SU-DHL-6 (cell line): ENCODE results near the gene S100A1.
"Not testable (repeated sequence)": the region's sequence is repeated elsewhere in the genome, so short reads cannot be mapped to it uniquely, and the experiment has no call there.

ENCODE experiments used
- H2AFZ ChIP-seq: fragments of 200-600 bp; sonication (generic); 2 replicates; pipeline ENCODE4 v1.6.1; 2014; ENCODE audit warnings: low read depth, mild to moderate bottlenecking, moderate library complexity, mixed read lengths, antibody characterized with exemption, low read length; ENCODE audit not compliant: severe bottlenecking
- H3F3A ChIP-seq: fragments of 200-600 bp; shearing (Covaris generic); 2 replicates; pipeline ENCODE4 v1.6.0; 2016; ENCODE audit warnings: antibody characterized with exemption, mild to moderate bottlenecking; ENCODE audit not compliant: insufficient read depth
- H3K27ac ChIP-seq: fragments of 200-600 bp; sonication (generic); 2 replicates; pipeline ENCODE4 v1.5.1; 2016; ENCODE audit warnings: low read depth, mild to moderate bottlenecking, low read length, moderate library complexity, mixed read lengths
- H3K27me3 ChIP-seq: fragments of 200-600 bp; sonication (generic), shearing (Covaris generic); 2 replicates; pipeline ENCODE4 v1.6.0; 2014; ENCODE audit warnings: mild to moderate bottlenecking, low read length
- H3K36me3 ChIP-seq: fragments of 200-600 bp; sonication (generic); 2 replicates; pipeline ENCODE4 v1.6.1; 2014; ENCODE audit warnings: mild to moderate bottlenecking, low read length, mixed read lengths
- H3K4me2 ChIP-seq: fragments of 300-600, 200-600 bp; shearing (Covaris generic), sonication (generic); 2 replicates; pipeline ENCODE4 v1.6.0; 2014; ENCODE audit warnings: low read length, low read depth, mild to moderate bottlenecking; ENCODE audit not compliant: poor library complexity, severe bottlenecking
- H3K4me3 ChIP-seq: fragments of 200-600 bp; sonication (generic); 2 replicates; pipeline ENCODE4 v1.5.1; 2014; ENCODE audit warnings: antibody characterized with exemption, low read length, mild to moderate bottlenecking, mixed read lengths; ENCODE audit not compliant: insufficient read depth, poor library complexity, severe bottlenecking
- H3K79me2 ChIP-seq: fragments of 200-600 bp; sonication (generic); 2 replicates; pipeline ENCODE4 v1.6.1; 2014; ENCODE audit warnings: mild to moderate bottlenecking, low read length, moderate library complexity; ENCODE audit not compliant: insufficient read depth
- H3K9ac ChIP-seq: fragments of 200-600 bp; sonication (generic); 2 replicates; pipeline ENCODE4 v1.7.0; 2014; ENCODE audit warnings: mild to moderate bottlenecking, low read length
- H3K9me2 ChIP-seq: fragments of 200-600 bp; sonication (generic); replicated peaks from 2 replicates; pipeline ENCODE4 v1.6.1; 2014; ENCODE audit warnings: low read length; ENCODE audit not compliant: insufficient read depth
- H3K9me3 ChIP-seq: fragments of 200-600 bp; sonication (generic); 2 replicates; pipeline ENCODE4 v1.6.1; 2014; ENCODE audit warnings: low read length, mixed read lengths; ENCODE audit not compliant: insufficient read depth
- H4K20me1 ChIP-seq: fragments of 200-600 bp; sonication (generic); 2 replicates; pipeline ENCODE4 v1.6.1; 2014; ENCODE audit warnings: low read depth, mild to moderate bottlenecking, antibody characterized with exemption, low read length, moderate library complexity, mixed read lengths
- CTCF ChIP-seq: fragments of 200-600 bp; sonication (generic); IDR thresholded peaks from one replicate; pipeline ENCODE4 v1.5.1; 2017; ENCODE audit warnings: antibody characterized with exemption, mild to moderate bottlenecking, low read length, moderate library complexity; ENCODE audit not compliant: insufficient read depth, poor library complexity, severe bottlenecking
- EZH2phosphoT487 ChIP-seq: fragments of 200-600 bp; sonication (generic), shearing (Covaris generic); conservative IDR thresholded peaks from 2 replicates; pipeline ENCODE4 v1.6.1; 2018; ENCODE audit warnings: mild to moderate bottlenecking, antibody characterized with exemption, low read length, moderate library complexity, mixed read lengths

S100A1 gene

GRCh38 chr1:153587314-153587713 is 40.9 kb upstream of the S100A1 start:
- Histone ChIP-seq H2AFZ (no peak overlapping the region), H3K27me3 (no peaks in the 10 kb centered on the region), H3K27ac (no peak overlapping the region), H3K79me2 (no peaks in the 10 kb centered on the region), H3K36me3 (no peaks in the 10 kb centered on the region), H3K4me2 (no peak overlapping the region), H3F3A (no peaks in the 10 kb centered on the region), H4K20me1 (no peaks in the 10 kb centered on the region), H3K9me3 (no peaks in the 10 kb centered on the region), H3K9me2 (no peaks in the 10 kb centered on the region), H3K9ac (no peak overlapping the region), H3K4me3 (no peak overlapping the region)
- TF ChIP-seq EZH2phosphoT487 (no peak), CTCF (no peak)

- H2AFZ ChIP-seq, H3K79me2 ChIP-seq: not testable (repeated sequence)
These were observed 40.2 kb upstream of the S100A1 start for GRCh38 chr1:153588033-153588432.

GRCh38 chr1:153588482-153588881 is 39.8 kb upstream of the S100A1 start:
- Histone ChIP-seq H3K9ac (no peak overlapping the region), H4K20me1 (no peaks in the 10 kb centered on the region), H3K27me3 (no peaks in the 10 kb centered on the region), H3K4me2 (no peak overlapping the region), H3K9me2 (no peaks in the 10 kb centered on the region), H3F3A (no peaks in the 10 kb centered on the region), H3K79me2 (no peaks in the 10 kb centered on the region), H3K27ac (no peak overlapping the region), H3K4me3 (no peak overlapping the region), H3K36me3 (no peaks in the 10 kb centered on the region), H2AFZ (no peak overlapping the region), H3K9me3 (no peaks in the 10 kb centered on the region)
- TF ChIP-seq CTCF (no peak), EZH2phosphoT487 (no peak)

More at GRCh38 chr1:153588033-153588432, 40.2 kb upstream of the S100A1 start:
- H3K4me3 ChIP-seq, H4K20me1 ChIP-seq, H3K4me2 ChIP-seq, H3K27ac ChIP-seq, H3F3A ChIP-seq, H3K9ac ChIP-seq, H3K9me2 ChIP-seq, H3K27me3 ChIP-seq, H3K36me3 ChIP-seq, H3K9me3 ChIP-seq: not testable (repeated sequence)

GRCh38 chr1:153592748-153593147 is 35.5 kb upstream of the S100A1 start:
- Histone ChIP-seq H3K4me2 (no peak overlapping the region), H3K27me3 (no peaks in the 10 kb centered on the region), H3F3A (no peaks in the 10 kb centered on the region), H3K36me3 (no peaks in the 10 kb centered on the region), H3K27ac (no peak overlapping the region), H4K20me1 (no peaks in the 10 kb centered on the region), H3K9me3 (no peaks in the 10 kb centered on the region), H3K79me2 (no peaks in the 10 kb centered on the region), H2AFZ (peak overlapping the region; percentile 24), H3K9ac (no peak overlapping the region), H3K4me3 (no peak overlapping the region), H3K9me2 (no peaks in the 10 kb centered on the region)
- TF ChIP-seq CTCF (no peak), EZH2phosphoT487 (no peak)
